Calu3 (cell line): Measurements from ENCODE around the gene ARHGAP24. TPM values are rescaled to one million over a fixed set of nuclear protein-coding genes. Genes with fewer than 3 reads are reported as not detected.

ENCODE experiments used
- BruUV-seq: library from RNA; stranded (reverse); fragments of 400-500 nt; replicated peaks from 2 replicates; lab custom pipeline; 2021; lab: Mats Ljungman, UMichigan
- CTCF ChIA-PET: fragments of 300-600 bp; sonication (Branson Sonifier 250); formaldehyde crosslinking; loops from one replicate; lab custom pipeline; 2022; ENCODE audit warnings: antibody characterized with exemption; lab: Charles Lee
- DNase-seq: peaks from one replicate; pipeline ENCODE4 v3.0.0; 2022
- H3K27ac Mint-ChIP-seq: one replicate; pipeline ENCODE4 v1.8.0; 2022; ENCODE audit warnings: mixed read lengths; ENCODE audit not compliant: unreplicated experiment
- H3K27me3 Mint-ChIP-seq: one replicate; pipeline ENCODE4 v1.8.0; 2022; ENCODE audit warnings: mixed read lengths; ENCODE audit not compliant: unreplicated experiment
- H3K36me3 Mint-ChIP-seq: one replicate; pipeline ENCODE4 v1.8.0; 2022; ENCODE audit warnings: mild to moderate bottlenecking, moderate library complexity, mixed read lengths; ENCODE audit not compliant: insufficient read depth, unreplicated experiment
- H3K4me1 Mint-ChIP-seq: one replicate; pipeline ENCODE4 v1.8.0; 2022; ENCODE audit warnings: mild to moderate bottlenecking, low read depth, mixed read lengths; ENCODE audit not compliant: unreplicated experiment
- H3K4me3 Mint-ChIP-seq: one replicate; pipeline ENCODE4 v1.8.0; 2022; ENCODE audit warnings: mild to moderate bottlenecking, low read depth, moderate library complexity, mixed read lengths; ENCODE audit not compliant: unreplicated experiment
- H3K9me3 Mint-ChIP-seq: one replicate; pipeline ENCODE4 v1.8.0; 2022; ENCODE audit warnings: low read depth, mixed read lengths; ENCODE audit not compliant: unreplicated experiment
- CTCF ChIP-seq: fragments of 200-600 bp; IDR thresholded peaks from one replicate; pipeline ENCODE4 v1.8.0; 2022; ENCODE audit warnings: antibody characterized with exemption; ENCODE audit not compliant: unreplicated experiment
- intact Hi-C: fragments of 100-400 bp; cut with micrococcal nuclease; formaldehyde crosslinking; loops from one replicate; pipeline ENCODE4 v1.10.0; 2022; ENCODE audit not compliant: unreplicated experiment
- total RNA-seq: library from RNA; stranded (reverse); gene quantifications from 2 replicates; pipeline ENCODE4 v1.2.3, GENCODE V29; 2022

Gene ARHGAP24
- total RNA-seq, 1 experiment from 2014 or later = 10.2 TPM

DNA sequence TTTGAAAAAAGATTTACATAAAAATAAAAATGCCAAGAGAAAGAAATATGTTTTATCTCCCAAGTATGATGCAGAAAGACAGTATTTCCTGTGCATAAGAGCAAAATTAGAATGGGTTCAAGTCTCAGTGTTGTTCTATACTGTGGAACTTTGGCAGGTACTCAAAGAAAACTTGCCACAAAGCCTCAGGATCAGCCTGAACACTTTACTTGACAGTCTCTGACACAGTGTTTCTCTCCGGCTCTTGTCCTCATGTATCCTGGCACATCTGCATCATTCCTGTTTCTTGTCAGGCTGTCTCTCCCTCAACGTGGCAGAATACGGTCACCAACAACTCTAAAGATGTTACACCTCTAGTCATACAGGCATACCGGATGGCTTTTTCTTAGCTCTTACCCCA, 273.7 kb downstream of the ARHGAP24 start:
- Mint-ChIP-seq H3K36me3 (no peaks in the 10 kb centered on the region), H3K9me3 (no peaks in the 10 kb centered on the region), H3K4me3 (no peak overlapping the region), H3K4me1 (no peaks in the 10 kb centered on the region), H3K27ac (no peak overlapping the region), H3K27me3 (no peaks in the 10 kb centered on the region)
- BruUV-seq = no TSS peak
- DNase-seq = no peak
- CTCF ChIA-PET = no interaction called here
- intact Hi-C loops = loop anchor here (5.0 kb wide), 3 partner anchors 331 to 666 kb away; no protein-coding TSS in a partner anchor
- no peak for TF ChIP-seq CTCF

GRCh38 chr4:85751866-85752265, 276.9 kb downstream of the ARHGAP24 start:
- Mint-ChIP-seq H3K4me3 (no peak overlapping the region), H3K9me3 (no peaks in the 10 kb centered on the region), H3K36me3 (no peaks in the 10 kb centered on the region), H3K27ac (no peak overlapping the region), H3K4me1 (no peaks in the 10 kb centered on the region), H3K27me3 (no peaks in the 10 kb centered on the region)
- CTCF ChIA-PET = no interaction called here
- BruUV-seq = no TSS peak
- TF ChIP-seq CTCF = no peak
- DNase-seq = no peak
- intact Hi-C loops = no loop called here

- no peak for DNase-seq
Observed at GRCh38 chr4:85755285-85755684, 280.3 kb downstream of the ARHGAP24 start.

DNA sequence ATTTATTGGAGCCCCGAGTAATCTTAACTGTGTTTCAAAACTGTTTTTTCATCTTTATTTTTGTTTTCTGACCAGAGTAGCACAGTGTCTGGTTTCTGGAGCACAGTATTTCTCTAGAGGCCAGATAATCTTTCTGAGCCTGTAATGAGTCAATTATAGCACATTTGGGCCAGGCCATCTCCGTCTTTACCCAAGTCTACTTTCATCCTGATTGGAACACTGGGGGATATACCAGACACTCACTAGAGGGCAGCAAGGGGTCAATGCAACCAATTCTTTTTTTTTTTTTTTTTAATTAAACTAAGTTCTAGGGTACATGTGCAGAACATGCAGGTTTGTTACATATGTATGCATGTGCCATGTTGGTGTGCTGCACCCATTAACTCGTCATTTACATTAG, 282.0 kb downstream of the ARHGAP24 start:
- CTCF ChIA-PET = no interaction called here
- TF ChIP-seq CTCF = no peak
- intact Hi-C loops = loop anchor here (2.0 kb wide), 2 partner anchors 40 to 288 kb away; no protein-coding TSS in a partner anchor

More at GRCh38 chr4:85755285-85755684, 280.3 kb downstream of the ARHGAP24 start:
- no peaks in the 10 kb centered on the region for H3K36me3 Mint-ChIP-seq
- CTCF ChIA-PET = no interaction called here
- H3K4me3 Mint-ChIP-seq = no peak overlapping the region
- TF ChIP-seq CTCF = no peak
- intact Hi-C loops = no loop called here
- no peaks in the 10 kb centered on the region for H3K27me3 Mint-ChIP-seq
- no peaks in the 10 kb centered on the region for H3K9me3 Mint-ChIP-seq
- BruUV-seq = no TSS peak
- no peak overlapping the region for H3K27ac Mint-ChIP-seq
- no peaks in the 10 kb centered on the region for H3K4me1 Mint-ChIP-seq

More for the DNA sequence above, 282.0 kb downstream of the ARHGAP24 start:
- H3K36me3 Mint-ChIP-seq = no peaks in the 10 kb centered on the region
- DNase-seq = peak; percentile 28
- no peak overlapping the region for H3K4me3 Mint-ChIP-seq
- no peaks in the 10 kb centered on the region for H3K9me3 Mint-ChIP-seq
- no peak overlapping the region for H3K27ac Mint-ChIP-seq
- no peaks in the 10 kb centered on the region for H3K4me1 Mint-ChIP-seq
- no peaks in the 10 kb centered on the region for H3K27me3 Mint-ChIP-seq
- BruUV-seq = no TSS peak
